Prostate gland (tissue), 2 donors: ENCODE data around the gene NUDCD3.

Experiments used
- POLR2A ChIP-seq: fragments of 450-650 bp; IDR thresholded peaks from one replicate; pipeline ENCODE4 v1.6.1; 2016; ENCODE audit warnings: antibody characterized with exemption, mild to moderate bottlenecking
- POLR2AphosphoS5 ChIP-seq: sonication (generic); formaldehyde crosslinking; IDR thresholded peaks from one replicate; pipeline ENCODE4 v1.6.1; 2017; ENCODE audit warnings: antibody characterized with exemption
- TF ChIP-seq, protein P1 (sequence below), 4 experiments: fragments of 200-600 bp in 2 of 4; fragments of 450-650 bp in 2 of 4; sonication (generic) in 2 of 4; IDR thresholded peaks; 1 replicate in 3 of 4; 2 replicates in 1 of 4; pipeline ENCODE4 v1.5.1; 2016 to 2019; ENCODE audit warnings: antibody characterized with exemption in 4 of 4, mild to moderate bottlenecking in 2 of 4, moderate library complexity in 2 of 4

DNA sequence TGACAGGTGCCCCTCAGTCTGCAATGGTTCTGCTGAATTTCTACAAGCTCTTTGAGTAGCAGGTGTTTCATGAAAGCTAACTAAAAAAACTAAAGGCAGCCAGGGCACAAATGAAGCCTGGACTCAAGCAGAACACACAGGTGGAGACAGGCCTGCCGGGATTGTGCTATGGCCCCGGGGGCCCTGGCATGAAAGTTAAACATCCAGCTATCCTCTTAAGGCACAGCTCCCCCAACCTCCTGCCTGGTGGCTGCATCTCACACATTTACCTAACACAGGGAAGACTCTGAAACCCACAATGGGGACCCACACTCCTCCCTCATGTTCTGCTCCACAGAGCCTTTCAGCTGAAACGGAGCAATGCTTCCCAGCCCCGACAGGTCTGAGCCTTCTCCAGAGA, 88.8 kb downstream of the NUDCD3 start:
- TF ChIP-seq POLR2A: no peak
- TF ChIP-seq, protein P1, sequence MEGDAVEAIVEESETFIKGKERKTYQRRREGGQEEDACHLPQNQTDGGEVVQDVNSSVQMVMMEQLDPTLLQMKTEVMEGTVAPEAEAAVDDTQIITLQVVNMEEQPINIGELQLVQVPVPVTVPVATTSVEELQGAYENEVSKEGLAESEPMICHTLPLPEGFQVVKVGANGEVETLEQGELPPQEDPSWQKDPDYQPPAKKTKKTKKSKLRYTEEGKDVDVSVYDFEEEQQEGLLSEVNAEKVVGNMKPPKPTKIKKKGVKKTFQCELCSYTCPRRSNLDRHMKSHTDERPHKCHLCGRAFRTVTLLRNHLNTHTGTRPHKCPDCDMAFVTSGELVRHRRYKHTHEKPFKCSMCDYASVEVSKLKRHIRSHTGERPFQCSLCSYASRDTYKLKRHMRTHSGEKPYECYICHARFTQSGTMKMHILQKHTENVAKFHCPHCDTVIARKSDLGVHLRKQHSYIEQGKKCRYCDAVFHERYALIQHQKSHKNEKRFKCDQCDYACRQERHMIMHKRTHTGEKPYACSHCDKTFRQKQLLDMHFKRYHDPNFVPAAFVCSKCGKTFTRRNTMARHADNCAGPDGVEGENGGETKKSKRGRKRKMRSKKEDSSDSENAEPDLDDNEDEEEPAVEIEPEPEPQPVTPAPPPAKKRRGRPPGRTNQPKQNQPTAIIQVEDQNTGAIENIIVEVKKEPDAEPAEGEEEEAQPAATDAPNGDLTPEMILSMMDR (IDR thresholded peaks at IDR 0.05): no peak
- no peak for TF ChIP-seq POLR2AphosphoS5
